H1 (cell line): ENCODE results near the gene TOMM40. TPM values are rescaled to one million over a fixed set of nuclear protein-coding genes. Genes with fewer than 3 reads are reported as not detected.

Experiments
- CTCF ChIA-PET: fragments of 300-600 bp; sonication (Branson Sonifier 250); formaldehyde crosslinking; loops from one replicate; lab custom pipeline; 2021; ENCODE audit not compliant: partially characterized antibody; lab: Charles Lee
- POLR2A ChIA-PET: fragments of 300-600 bp; sonication (Branson Sonifier 250); formaldehyde crosslinking; loops from one replicate; lab custom pipeline; 2021; ENCODE audit warnings: inconsistent platforms; ENCODE audit not compliant: partially characterized antibody; lab: Charles Lee
- DNase-seq, 2 experiments: peaks; one replicate each; pipeline versions ENCODE4 v3.0.0 to v3.0.0-alpha.2; 2010 to 2022; ENCODE audit warnings: low spot score in 2 of 2, low read depth in 1 of 2, mixed read lengths in 1 of 2
- FAIRE-seq: peaks from 2 replicates; lab custom pipeline; 2011; peaks lifted over from hg19 to GRCh38; lab: Jason Lieb, UNC
- H2AFZ ChIP-seq: 2 replicates; pipeline ENCODE4 v1.8.1; 2012; ENCODE audit warnings: low read length, inconsistent platforms
- H2AK5ac ChIP-seq: 2 replicates; pipeline ENCODE4 v1.6.1; 2013; ENCODE audit warnings: low read depth, low read length
- H2BK120ac ChIP-seq: replicated peaks from 2 replicates; pipeline ENCODE3; 2013; ENCODE audit warnings: low read depth, low read length, inconsistent platforms
- H2BK12ac ChIP-seq: 2 replicates; pipeline ENCODE4 v1.6.1; 2013; ENCODE audit warnings: low read depth, low read length
- H2BK15ac ChIP-seq: 2 replicates; pipeline ENCODE4 v1.6.1; 2013; ENCODE audit warnings: low read length
- H2BK20ac ChIP-seq: 2 replicates; pipeline ENCODE4 v1.6.1; 2013; ENCODE audit warnings: low read length
- H2BK5ac ChIP-seq: 2 replicates; pipeline ENCODE4 v1.6.1; 2013; ENCODE audit warnings: low read depth, low read length
- H3K14ac ChIP-seq: 2 replicates; pipeline ENCODE4 v1.6.1; 2013; ENCODE audit warnings: inconsistent platforms; ENCODE audit not compliant: insufficient read length
- H3K18ac ChIP-seq: 2 replicates; pipeline ENCODE4 v1.6.1; 2013; ENCODE audit warnings: low read length; ENCODE audit errors: extremely low read depth
- H3K23ac ChIP-seq: 2 replicates; pipeline ENCODE4 v1.6.1; 2013; ENCODE audit warnings: inconsistent platforms; ENCODE audit not compliant: insufficient read length
- H3K23me2 ChIP-seq: 2 replicates; pipeline ENCODE4 v1.6.1; 2013; ENCODE audit warnings: low read depth, low read length
- H3K27ac ChIP-seq: 2 replicates; pipeline ENCODE4 v1.6.1; 2011; ENCODE audit warnings: low read depth, low read length, inconsistent platforms
- H3K27me3 ChIP-seq, 4 experiments: replicated peaks in 1 of 4; 1 replicate in 1 of 4; 2 replicates in 3 of 4; pipeline versions ENCODE4 v1.6.1 to v1.8.1; 2011 to 2013; ENCODE audit warnings: low read length in 3 of 4, mild to moderate bottlenecking in 3 of 4, inconsistent platforms in 2 of 4, mixed read lengths in 2 of 4, moderate library complexity in 1 of 4; ENCODE audit not compliant: control insufficient read depth in 3 of 4, insufficient read depth in 3 of 4; ENCODE audit errors: extremely low read depth in 1 of 4
- H3K36me3 ChIP-seq, 4 experiments: 2 replicates each; pipeline versions ENCODE4 v1.6.1 to v1.8.1; 2011 to 2013; ENCODE audit warnings: mild to moderate bottlenecking in 4 of 4, low read length in 3 of 4, moderate library complexity in 2 of 4, control low read depth in 1 of 4, inconsistent platforms in 1 of 4; ENCODE audit not compliant: insufficient read depth in 4 of 4, control insufficient read depth in 2 of 4
- H3K4ac ChIP-seq: replicated peaks from 2 replicates; pipeline ENCODE3; 2013; ENCODE audit warnings: low read length, low read depth, mixed read lengths, inconsistent platforms; ENCODE audit not compliant: insufficient read length
- H3K4me1 ChIP-seq, 4 experiments: replicated peaks in 1 of 4; 1 replicate in 1 of 4; 2 replicates in 3 of 4; pipeline versions ENCODE4 v1.6.1 to v1.8.1; 2011 to 2013; ENCODE audit warnings: low read length in 3 of 4, inconsistent platforms in 2 of 4, mixed read lengths in 1 of 4; ENCODE audit not compliant: insufficient read depth in 4 of 4, control insufficient read depth in 3 of 4
- H3K4me2 ChIP-seq, 2 experiments: 2 replicates each; pipeline versions ENCODE4 v1.6.1 to v1.8.1; 2011 to 2013; ENCODE audit warnings: low read depth in 2 of 2, low read length in 2 of 2, control low read depth in 1 of 2, inconsistent platforms in 1 of 2, mild to moderate bottlenecking in 1 of 2; ENCODE audit not compliant: insufficient read depth in 1 of 2
- H3K4me3 ChIP-seq, 4 experiments: fragments of 200-600, 300-600 bp in 1 of 4; sonication (generic), shearing (Covaris generic), sonication (Bioruptor Twin) in 1 of 4; 2 replicates each; pipeline versions ENCODE4 v1.5.1 to v1.8.1; 2011 to 2016; ENCODE audit warnings: low read length in 4 of 4, low read depth in 3 of 4, control low read depth in 2 of 4, inconsistent platforms in 2 of 4, mild to moderate bottlenecking in 2 of 4, mixed read lengths in 1 of 4, moderate library complexity in 1 of 4; ENCODE audit not compliant: insufficient read depth in 2 of 4; ENCODE audit errors: extremely low read depth in 1 of 4
- H3K56ac ChIP-seq: replicated peaks from 2 replicates; pipeline ENCODE3; 2013; ENCODE audit warnings: low read depth, mild to moderate bottlenecking, mixed read lengths, low read length, inconsistent platforms; ENCODE audit not compliant: insufficient read length
- H3K79me1 ChIP-seq: 2 replicates; pipeline ENCODE4 v1.6.1; 2013; ENCODE audit warnings: low read depth, low read length, control low read depth
- H3K79me2 ChIP-seq, 2 experiments: 2 replicates each; pipeline versions ENCODE4 v1.6.1 to v1.8.1; 2012 to 2013; ENCODE audit warnings: low read length in 2 of 2, mild to moderate bottlenecking in 2 of 2, inconsistent platforms in 1 of 2; ENCODE audit not compliant: insufficient read depth in 2 of 2, control insufficient read depth in 1 of 2
- H3K9ac ChIP-seq, 4 experiments: replicated peaks in 1 of 4; 1 replicate in 1 of 4; 2 replicates in 3 of 4; pipeline versions ENCODE4 v1.6.1 to v1.8.1; 2011 to 2013; ENCODE audit warnings: low read depth in 3 of 4, low read length in 3 of 4, control low read depth in 2 of 4, mild to moderate bottlenecking in 2 of 4, moderate library complexity in 2 of 4, inconsistent platforms in 1 of 4; ENCODE audit errors: extremely low read depth in 1 of 4
- H3K9me3 ChIP-seq, 2 experiments: 2 replicates each; pipeline versions ENCODE4 v1.6.1 to v1.8.1; 2012 to 2013; ENCODE audit warnings: mild to moderate bottlenecking in 2 of 2, moderate library complexity in 2 of 2, control low read depth in 1 of 2, inconsistent platforms in 1 of 2, low read depth in 1 of 2, low read length in 1 of 2, mixed read lengths in 1 of 2; ENCODE audit not compliant: insufficient read depth in 2 of 2
- H4K20me1 ChIP-seq, 2 experiments: replicated peaks in 1 of 2; 2 replicates each; pipeline versions ENCODE3 to v1.8.1; 2011 to 2013; ENCODE audit warnings: inconsistent platforms in 2 of 2, low read length in 2 of 2, mild to moderate bottlenecking in 1 of 2; ENCODE audit not compliant: insufficient read depth in 2 of 2, control insufficient read depth in 1 of 2
- H4K5ac ChIP-seq: 2 replicates; pipeline ENCODE4 v1.6.1; 2013; ENCODE audit warnings: low read length, low read depth, mixed read lengths, inconsistent platforms; ENCODE audit not compliant: insufficient read length
- H4K8ac ChIP-seq: 2 replicates; pipeline ENCODE4 v1.8.0; 2013; ENCODE audit warnings: mild to moderate bottlenecking, moderate library complexity, low read length, inconsistent platforms; ENCODE audit not compliant: insufficient read depth; ENCODE audit errors: extremely low read depth
- H4K91ac ChIP-seq: replicated peaks from 2 replicates; pipeline ENCODE3; 2013; ENCODE audit warnings: low read length, mixed read lengths, inconsistent platforms; ENCODE audit not compliant: insufficient read length
- BRCA1 ChIP-seq: IDR thresholded peaks from 2 replicates; pipeline ENCODE4 v1.6.1; 2012; ENCODE audit warnings: low read depth, low read length, improper control_type of control experiment
- CREB1 ChIP-seq: IDR thresholded peaks from 2 replicates; pipeline ENCODE4 v1.6.1; 2012; ENCODE audit warnings: inconsistent platforms
- JUND ChIP-seq: IDR thresholded peaks from 2 replicates; pipeline ENCODE4 v1.6.1; 2011; ENCODE audit warnings: mild to moderate bottlenecking, improper control_type of control experiment, low read length
- SP4 ChIP-seq: IDR thresholded peaks from 2 replicates; pipeline ENCODE4 v1.6.1; 2012; ENCODE audit warnings: low read length, inconsistent platforms
- WGBS, 2 experiments: shearing (Covaris generic) in 1 of 2; methylation state at CpG; one replicate each; pipeline versions ENCODE4 v1.1.6 to v1.1.7; 2013 to 2015; ENCODE audit warnings: low lambda C conversion rate in 2 of 2, mixed read lengths in 2 of 2, inconsistent platforms in 1 of 2, low coverage in 1 of 2, missing lambda C conversion rate in 1 of 2; ENCODE audit not compliant: insufficient replicate concordance in 2 of 2, insufficient coverage in 1 of 2, insufficient read length in 1 of 2; ENCODE audit errors: extremely low coverage in 1 of 2, missing lambda C conversion rate in 1 of 2; 5-methylcytosine and 5-hydroxymethylcytosine counted together
- long read RNA-seq, 2 experiments: library from RNA in 1 of 2; library from capped mRNA in 1 of 2; stranded (forward); transcript quantifications; one replicate each; pipeline ENCODE4 v2.0.0, GENCODE V29; 2021; ENCODE audit warnings: inconsistent platforms in 1 of 2
- polyA minus RNA-seq, 3 experiments: library from RNA; depleted of rRNA, polyadenylated mRNA; stranded (reverse); fragments of >200 nt; gene quantifications; 1 replicate in 2 of 3; 2 replicates in 1 of 3; pipeline ENCODE4 v1.2.3, GENCODE V29; 2011
- polyA plus RNA-seq, 7 experiments: library from polyadenylated mRNA; depleted of rRNA in 3 of 7; stranded (reverse) in 5 of 7; unstranded in 2 of 7; fragments of >200 nt in 5 of 7; fragments of 200-250 nt in 2 of 7; gene quantifications; 1 replicate in 5 of 7; 2 replicates in 1 of 7; 4 replicates in 1 of 7; pipeline versions ENCODE4 v1.2.1 to v1.2.3, GENCODE V29; 2011 to 2013; ENCODE audit warnings: missing spikeins in 2 of 7, mixed read lengths in 2 of 7
- total RNA-seq: library from RNA; stranded (reverse); fragmentation: NEBNext Ultra II Directional; extraction: Animal tissue kit (Norgen Biotek cat#: 25700); gene quantifications from 2 replicates; pipeline ENCODE4 v1.2.1, GENCODE V29; 2021

TOMM40 gene
- total RNA-seq (178 and 179 TPM in 2 replicates), polyA plus RNA-seq (2011; rRNA removed) (154 and 189 TPM in 2 replicates), polyA minus RNA-seq (2011; rRNA and poly(A)+ RNA removed) (74.6 and 94.6 TPM in 2 replicates)
- 178 TPM for polyA plus RNA-seq (2011; cell fraction: cytosol; rRNA removed)
- polyA plus RNA-seq (2011; cell fraction: nucleus; rRNA removed): 162 TPM
- 92.8 to 179 TPM (median 177 TPM) in 4 replicates for polyA plus RNA-seq (2012, experiment 1 of 2)
- 130 TPM for polyA plus RNA-seq (2012, experiment 2 of 2)
- 124 TPM for polyA plus RNA-seq (2013, experiment 1 of 2)
- 121 TPM for polyA plus RNA-seq (2013, experiment 2 of 2)
- 65.0 TPM for polyA minus RNA-seq (2011; cell fraction: cytosol; rRNA and poly(A)+ RNA removed)
- 55.1 TPM for polyA minus RNA-seq (2011; cell fraction: nucleus; rRNA and poly(A)+ RNA removed)
- long read RNA-seq, experiment 1, transcript TOMM40-203 (9 exons, 1,725 nt): minor isoform, 27 of 147 reads
- long read RNA-seq, experiment 1, transcript TOMM40-201 (10 exons, 1,707 nt): minor isoform, 9 of 147 reads
- long read RNA-seq, experiment 1, transcript TOMM40-202 (10 exons, 1,709 nt): major isoform, 45 of 147 reads
- long read RNA-seq, experiment 1, partial matches to known transcripts: 54 of 147 reads
- long read RNA-seq, experiment 1, other reads (novel, unspliced or antisense): 12 of 147 reads
- long read RNA-seq, experiment 2, partial matches to known transcripts: 65 of 73 reads
- long read RNA-seq, experiment 2, other reads (novel, unspliced or antisense): 8 of 73 reads

DNA sequence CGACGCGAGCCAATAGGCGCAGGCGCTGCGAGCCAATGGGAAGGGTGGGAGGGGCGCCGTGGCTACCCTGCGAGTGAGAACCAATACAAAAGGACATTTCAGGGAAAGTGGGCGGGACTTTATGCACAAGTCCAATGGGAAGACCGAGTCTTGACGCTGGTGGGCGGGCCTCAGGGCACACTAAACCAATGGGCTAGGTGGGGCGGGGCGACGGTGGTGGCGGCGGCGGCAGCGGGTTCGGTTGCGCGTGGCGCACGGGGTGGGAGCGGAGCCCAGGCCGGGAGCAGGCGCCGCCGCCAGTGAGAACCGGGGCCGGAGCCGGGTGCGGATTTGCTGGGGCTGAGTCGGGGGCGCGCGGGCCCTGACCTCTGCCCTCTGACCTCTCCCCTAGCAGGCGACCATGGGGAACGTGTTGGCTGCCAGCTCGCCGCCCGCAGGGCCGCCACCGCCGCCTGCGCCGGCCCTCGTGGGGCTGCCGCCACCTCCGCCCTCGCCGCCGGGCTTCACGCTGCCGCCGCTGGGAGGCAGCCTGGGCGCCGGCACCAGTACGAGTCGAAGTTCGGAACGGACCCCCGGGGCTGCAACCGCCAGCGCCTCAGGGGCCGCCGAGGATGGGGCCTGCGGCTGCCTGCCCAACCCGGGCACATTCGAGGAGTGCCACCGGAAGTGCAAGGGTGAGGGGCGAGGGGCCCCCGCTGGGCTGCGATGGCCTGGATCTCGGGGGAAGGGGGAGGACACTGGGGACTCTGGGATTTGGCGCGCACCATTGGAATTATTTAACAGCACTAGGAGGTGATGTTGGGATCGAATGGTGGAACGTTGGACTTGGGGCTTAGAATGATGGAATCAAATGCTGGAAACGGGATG, at the start of gene TOMM40:
Gene TOMM40, plus strand, starts transcription at position 239 of the 867 bp plus-strand sequence. Its CDS starts 162 bp downstream, at position 401.
- peaks cover 17% of the 10 kb centered on the region for H3K23me2 ChIP-seq
- no peaks in the 10 kb centered on the region for H3K9me3 ChIP-seq
- peak within 1 kb of the TSS; percentile 79 to 99 (median 94) for H3K4me3 ChIP-seq
- H3K79me2 ChIP-seq: peaks cover 7 to 40% of the 10 kb centered on the region in 2 experiments
- peak within 1 kb of the TSS; percentile 93 to 97 for H3K4me2 ChIP-seq
- H2AK5ac ChIP-seq: 0 out of 2 replicates have a peak within 1 kb of the TSS, but pooled peaks have one; percentile 24
- peaks cover 23% of the 10 kb centered on the region for H3K79me1 ChIP-seq
- WGBS, 2 experiments: 1% methylated on average over 40 of the region's 81 CpGs; no CpG with 5 or more reads in 1 of the 2 experiments
- no peak within 1 kb of the TSS for H2BK120ac ChIP-seq
- no peak within 1 kb of the TSS for H2BK12ac ChIP-seq
- no peak within 1 kb of the TSS for H2BK15ac ChIP-seq
- ChIA-PET CTCF (interaction anchor here (1.7 to 2.1 kb wide), 2 partner anchors 13 to 17 kb away, joined by 5 to 7 read pairs; no protein-coding TSS in a partner anchor), POLR2A (interaction anchor here (0.9 to 9.8 kb wide), 18 partner anchors 7 to 794 kb away, joined by 3 to 247 read pairs (median 5); partner anchors contain the start of genes APOE, CLASRP, NECTIN2 and ZNF296)
- H4K20me1 ChIP-seq: peaks cover 11 to 20% of the 10 kb centered on the region in 2 experiments
- no peak within 1 kb of the TSS; the same call in 1 of the 2 replicates for H2BK20ac ChIP-seq
- FAIRE-seq (no peak), DNase-seq (peak in 1 of 2 experiments; percentile 98)
- no peak within 1 kb of the TSS for H4K91ac ChIP-seq
- H4K5ac ChIP-seq: peak within 1 kb of the TSS; percentile 14
- H3K27me3 ChIP-seq: no peaks in the 10 kb centered on the region
- H2BK5ac ChIP-seq: peak within 1 kb of the TSS; percentile 71
- peak within 1 kb of the TSS; percentile 73 for H3K18ac ChIP-seq
- no peak within 1 kb of the TSS for H3K23ac ChIP-seq
- peaks cover 5 to 8% (median 7%) of the 10 kb centered on the region in 4 experiments for H3K4me1 ChIP-seq
- H4K8ac ChIP-seq: peak within 1 kb of the TSS; percentile 94; the same call in 1 of the 2 replicates
- peaks cover 29 to 56% (median 37%) of the 10 kb centered on the region in 4 experiments for H3K36me3 ChIP-seq
- H3K14ac ChIP-seq: no peak within 1 kb of the TSS
- H3K56ac ChIP-seq: peak within 1 kb of the TSS; percentile 52
- H2AFZ ChIP-seq: no peak within 1 kb of the TSS
- peak within 1 kb of the TSS; percentile 90 for H3K27ac ChIP-seq
- peak within 1 kb of the TSS; percentile 88 to 97 (median 92) for H3K9ac ChIP-seq
- peak within 1 kb of the TSS; percentile 63 for H3K4ac ChIP-seq
- peak; percentile 37; the same call in 1 of the 2 replicates for TF ChIP-seq CREB1
- TF ChIP-seq SP4: peak; percentile 94
- TF ChIP-seq JUND: no peak
- no peak for TF ChIP-seq BRCA1
